GM19438 (cell line): Measurements from ENCODE around the gene WDR47.
"Not testable (repeated sequence)": the region's sequence is repeated elsewhere in the genome, so short reads cannot be mapped to it uniquely, and the experiment has no call there.

ENCODE experiments used
- ATAC-seq: cut with Tn5 transposase; IDR thresholded peaks from one replicate; pipeline ENCODE4 v1.9.1; 2021; ENCODE audit warnings: low read depth; ENCODE audit not compliant: unreplicated experiment

The WDR47 gene

GRCh38 chr1:108969346-108969745 is 72.6 kb downstream of the WDR47 start:
- ATAC-seq: no peak

GRCh38 chr1:108963052-108963686 is 78.7 kb downstream of the WDR47 start, which contains the start of gene CLCC1:
Gene CLCC1, minus strand, starts transcription at chr1:108963484. Its CDS starts 13,047 bp downstream, at chr1:108950437.
- peak; percentile 92 for ATAC-seq

- ATAC-seq: no peak
These were observed 79.2 kb downstream of the WDR47 start for GRCh38 chr1:108962681-108963051.

- ATAC-seq: no peak
These were observed 80.0 kb downstream of the WDR47 start for GRCh38 chr1:108961752-108962486.

- ATAC-seq: no peak
These were observed 80.7 kb downstream of the WDR47 start for GRCh38 chr1:108961198-108961597.

GRCh38 chr1:108960719-108961118 is 81.2 kb downstream of the WDR47 start:
- ATAC-seq: no peak

- ATAC-seq: no peak
These were observed 84.0 kb downstream of the WDR47 start for GRCh38 chr1:108957888-108958287.

- ATAC-seq: no peak
These were observed 86.0 kb downstream of the WDR47 start for GRCh38 chr1:108955881-108956280.

GRCh38 chr1:108955111-108955510 is 86.8 kb downstream of the WDR47 start:
- ATAC-seq: no peak

- no peak for ATAC-seq
These were observed 88.5 kb downstream of the WDR47 start for GRCh38 chr1:108953452-108953851.

- no peak for ATAC-seq
These were observed 90.7 kb downstream of the WDR47 start for GRCh38 chr1:108951242-108951641.

- no peak for ATAC-seq
These were observed 92.9 kb downstream of the WDR47 start for GRCh38 chr1:108949044-108949443.

GRCh38 chr1:108947871-108948525 is 93.9 kb downstream of the WDR47 start:
- ATAC-seq: no peak

GRCh38 chr1:108936170-108936569 is 105.7 kb downstream of the WDR47 start:
- no peak for ATAC-seq

- ATAC-seq: no peak
These were observed 108.0 kb downstream of the WDR47 start for GRCh38 chr1:108933944-108934343.

- ATAC-seq: not testable (repeated sequence)
These were observed 114.3 kb downstream of the WDR47 start for GRCh38 chr1:108927565-108927964.

GRCh38 chr1:108925920-108926319 is 116.0 kb downstream of the WDR47 start:
- no peak for ATAC-seq
